Islet precursor cell (in vitro differentiated cells): ENCODE data around the gene FHAD1.
"Not testable (repeated sequence)": the region's sequence is repeated elsewhere in the genome, so short reads cannot be mapped to it uniquely, and the experiment has no call there.

Experiments used
- DNase-seq: peaks from one replicate; pipeline ENCODE4 v3.0.0-alpha.2; 2018

The FHAD1 gene

GRCh38 chr1:15380601-15381508, 133.8 kb downstream of the FHAD1 start:
- no peak for DNase-seq

DNA sequence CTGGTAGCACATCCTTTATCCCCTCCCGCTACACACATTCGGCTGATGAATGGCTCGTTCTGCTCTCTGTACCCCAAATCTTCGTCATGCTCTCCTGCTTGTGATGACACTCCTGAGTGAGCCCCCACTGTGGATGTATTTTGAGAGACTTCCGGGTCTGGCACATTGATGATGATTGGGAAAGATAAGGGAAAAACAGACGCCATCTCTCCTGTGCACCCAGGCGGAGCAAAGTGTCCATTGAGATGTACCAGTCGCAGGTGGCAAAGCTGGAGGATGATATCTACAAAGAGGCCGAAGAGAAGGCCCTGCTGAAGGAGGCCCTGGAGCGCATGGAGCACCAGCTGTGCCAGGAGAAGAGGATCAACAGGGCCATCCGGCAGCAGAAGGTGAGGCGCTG, 134.8 kb downstream of the FHAD1 start:
- no peak for DNase-seq

GRCh38 chr1:15382601-15383518, 135.8 kb downstream of the FHAD1 start:
- no peak for DNase-seq

DNA sequence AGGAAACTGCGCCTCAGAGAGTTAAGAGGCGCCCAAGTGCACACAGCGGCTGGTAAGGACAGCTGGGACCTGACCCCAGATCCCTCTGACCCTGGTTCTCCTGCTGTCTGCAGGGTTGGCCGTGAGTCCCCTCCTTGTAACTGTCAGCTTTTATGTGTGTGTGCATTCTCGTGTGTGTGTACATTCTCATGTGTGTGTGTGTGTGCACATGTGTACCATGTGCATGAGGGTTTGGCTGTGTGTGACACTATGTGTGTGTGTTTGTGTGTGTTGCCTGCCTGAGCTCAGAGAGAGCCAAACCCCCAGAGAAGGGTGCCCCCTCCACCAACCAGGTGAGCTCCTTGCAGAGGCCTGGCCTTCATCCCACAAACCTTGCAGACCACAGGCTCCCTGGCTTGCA, 136.8 kb downstream of the FHAD1 start:
- DNase-seq: no peak

DNA sequence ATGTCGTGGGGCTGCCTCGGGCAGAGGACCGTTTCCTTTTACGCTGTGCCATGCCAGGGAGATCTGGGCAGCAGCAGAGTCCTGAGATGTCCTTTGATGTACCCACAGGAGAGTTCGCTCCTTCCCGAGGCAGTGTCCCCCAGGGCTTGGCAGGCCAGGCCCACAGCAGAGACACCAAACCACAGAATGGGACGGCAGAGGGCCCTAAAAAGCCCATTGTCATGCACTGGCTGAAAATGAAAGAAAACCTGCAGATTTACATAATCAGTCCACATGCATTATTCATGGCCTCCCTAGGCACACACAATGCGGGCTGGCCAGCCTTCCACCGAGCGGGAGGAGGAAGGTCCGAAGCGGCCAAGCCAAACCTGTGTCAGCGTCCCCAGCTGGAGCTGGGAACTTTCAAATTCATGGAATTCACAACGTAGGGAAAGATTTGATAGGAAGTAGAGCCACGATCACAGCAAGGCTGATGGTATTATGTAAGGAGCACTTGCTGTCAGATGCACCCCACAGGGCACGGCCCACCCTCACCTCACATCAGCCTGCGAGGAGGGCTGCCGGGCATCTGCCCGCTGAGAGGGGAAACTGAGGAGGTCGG, 137.4 kb downstream of the FHAD1 start:
- no peak for DNase-seq

GRCh38 chr1:15385420-15385819, 138.4 kb downstream of the FHAD1 start:
- no peak for DNase-seq

DNA sequence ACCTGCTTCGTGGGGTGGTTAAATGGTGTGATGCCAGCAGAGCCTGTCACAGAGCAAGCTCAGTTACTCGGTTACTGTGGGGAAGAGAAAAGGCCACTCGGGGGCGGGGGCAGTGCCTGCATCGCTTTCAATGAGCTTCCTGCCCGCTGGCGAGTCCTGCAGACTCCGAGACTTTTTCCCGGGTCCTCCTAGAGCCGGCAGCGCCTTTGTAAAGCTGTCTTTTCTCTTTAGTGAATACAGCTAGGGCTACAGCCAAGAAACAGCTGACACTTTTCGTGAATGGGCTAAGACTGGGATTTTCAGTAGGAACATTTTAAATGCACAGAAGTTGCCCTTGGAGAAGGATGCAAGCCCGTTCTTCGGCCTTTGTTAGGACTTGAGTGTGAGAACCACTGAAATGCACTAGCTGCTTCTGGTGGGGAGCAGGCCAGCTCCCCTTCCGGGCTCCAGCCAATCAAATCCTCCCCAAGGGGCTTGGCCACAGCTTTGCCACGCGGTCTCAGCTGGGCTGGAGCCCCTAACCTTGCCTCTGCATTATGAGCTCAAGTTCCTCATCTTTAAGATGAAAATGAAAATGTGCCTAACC, 139.2 kb downstream of the FHAD1 start:
- DNase-seq: peak; percentile 70

GRCh38 chr1:15388201-15388880, 141.3 kb downstream of the FHAD1 start:
- DNase-seq: no peak

- DNase-seq: not testable (repeated sequence)
Measured at GRCh38 chr1:15389828-15390227, 142.8 kb downstream of the FHAD1 start.

- DNase-seq: no peak
Measured at GRCh38 chr1:15390667-15391066, 143.6 kb downstream of the FHAD1 start.

- DNase-seq: no peak
Measured at GRCh38 chr1:15391366-15391765, 144.3 kb downstream of the FHAD1 start.

GRCh38 chr1:15393475-15394257, 146.6 kb downstream of the FHAD1 start:
- DNase-seq: peak; percentile 72

DNA sequence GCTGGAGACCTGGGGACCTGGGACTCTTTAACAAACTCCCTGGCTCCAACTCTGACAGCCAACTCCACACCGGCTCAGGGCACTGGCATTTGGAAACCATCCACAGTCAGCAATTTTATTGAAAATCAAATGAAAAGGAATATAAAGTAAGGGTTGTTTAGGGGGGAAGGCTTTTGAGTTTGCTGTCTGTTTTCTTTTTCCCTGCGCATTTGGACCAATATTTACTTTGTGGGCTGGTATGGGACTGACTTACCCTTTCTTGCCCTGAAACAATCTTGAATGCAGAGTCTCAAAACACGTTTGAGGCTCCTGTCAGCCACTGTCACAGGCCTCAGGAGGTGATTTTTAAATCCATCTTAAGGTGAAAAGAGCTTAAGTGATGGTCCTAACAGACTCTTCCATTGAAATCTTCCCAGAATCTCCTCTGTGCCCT, 147.3 kb downstream of the FHAD1 start:
- DNase-seq: no peak

- no peak for DNase-seq
Measured at GRCh38 chr1:15397236-15397635, 150.2 kb downstream of the FHAD1 start.

GRCh38 chr1:15399710-15400109, 152.7 kb downstream of the FHAD1 start:
- DNase-seq: no peak

DNA sequence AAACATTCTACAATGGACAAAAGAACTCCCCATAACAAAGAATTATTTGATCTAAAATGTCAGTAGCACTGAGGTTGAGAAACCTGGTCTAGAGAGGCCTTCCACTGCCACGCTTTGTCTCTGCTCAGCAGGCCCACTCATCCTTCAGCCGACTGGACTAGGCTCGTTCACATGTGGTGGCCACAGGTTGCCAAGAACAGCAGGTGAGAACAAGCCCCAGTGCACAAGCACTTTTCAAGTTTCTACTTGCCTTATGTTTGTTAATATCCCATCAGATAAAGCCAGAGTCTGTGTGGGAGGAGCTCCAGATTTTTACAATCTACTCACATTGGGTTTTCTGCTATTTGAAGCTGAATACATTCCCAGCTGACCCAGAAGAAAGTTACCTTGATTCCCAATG, 153.6 kb downstream of the FHAD1 start:
- DNase-seq: no peak

DNA sequence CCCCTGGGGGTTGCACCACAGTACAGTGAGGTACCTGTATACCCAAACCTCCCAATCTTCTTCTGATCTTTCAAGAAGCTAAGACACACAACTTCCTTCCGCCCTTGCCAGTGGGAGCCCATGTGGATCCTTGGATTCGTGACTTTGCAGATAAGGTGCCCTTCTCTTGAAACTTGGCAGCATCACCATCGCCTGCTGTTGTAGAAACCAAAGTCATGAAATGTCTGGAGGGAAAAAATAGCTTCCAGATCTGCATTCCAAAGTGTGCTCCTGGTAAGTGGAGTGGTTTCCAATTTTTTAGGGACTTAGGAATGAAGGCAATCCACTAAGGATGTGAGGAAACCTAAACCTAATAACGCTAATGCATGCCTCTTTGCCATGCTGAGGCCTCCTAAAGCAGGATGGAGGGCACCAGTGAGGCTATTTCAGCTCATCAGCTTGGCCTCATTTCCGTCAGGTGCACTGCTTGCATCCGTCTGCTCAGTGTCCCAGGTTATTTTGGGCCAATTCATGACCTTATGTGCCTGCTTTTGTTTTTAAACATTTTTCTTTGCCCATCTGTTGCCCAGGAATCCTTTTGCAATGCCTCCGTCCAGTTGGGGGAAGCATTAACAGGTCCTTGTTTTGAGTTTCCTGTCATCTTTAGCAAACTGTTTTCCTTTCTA, 154.5 kb downstream of the FHAD1 start:
- no peak for DNase-seq

- no peak for DNase-seq
Measured at GRCh38 chr1:15402809-15403450, 155.9 kb downstream of the FHAD1 start.

- DNase-seq: no peak
Measured at GRCh38 chr1:15403962-15404580, 157.0 kb downstream of the FHAD1 start.
